Measurements from ENCODE around the gene ZNF385A. TPM values are rescaled to one million over a fixed set of nuclear protein-coding genes. Genes with fewer than 3 reads are reported as not detected.
"Not testable (repeated sequence)": the region's sequence is repeated elsewhere in the genome, so short reads cannot be mapped to it uniquely, and the experiment has no call there.

ZNF385A gene
- total RNA-seq, 1 donor from 2014 or later: 0.66 TPM

GRCh38 chr12:54358945-54359761 is 25.4 kb downstream of the ZNF385A start:
- intact Hi-C loops (cut with micrococcal nuclease): loop anchor here (1.0 to 2.0 kb wide), 12 partner anchors 9 to 632 kb away; partner anchors contain the start of genes CALCOCO1, CBX5, COPZ1 and HNRNPA1

GRCh38 chr12:54358191-54358944 is 26.2 kb downstream of the ZNF385A start:
- intact Hi-C loops (cut with micrococcal nuclease): loop anchor here (2.0 kb wide), 3 partner anchors 54 to 202 kb away; partner anchors contain the start of gene NCKAP1L

- intact Hi-C loops (cut with micrococcal nuclease): loop anchor here (2.0 kb wide), 3 partner anchors 55 to 203 kb away; partner anchors contain the start of gene NCKAP1L
Measured at GRCh38 chr12:54357506-54358190, 26.9 kb downstream of the ZNF385A start.

GRCh38 chr12:54356951-54357356 is 27.6 kb downstream of the ZNF385A start:
- intact Hi-C loops (cut with micrococcal nuclease): no loop called here

- intact Hi-C loops (cut with micrococcal nuclease): no loop called here
Measured at GRCh38 chr12:54356228-54356627, 28.3 kb downstream of the ZNF385A start.

GRCh38 chr12:54355104-54355815 is 29.3 kb downstream of the ZNF385A start:
- intact Hi-C loops (cut with micrococcal nuclease): no loop called here

GRCh38 chr12:54354271-54354670 is 30.3 kb downstream of the ZNF385A start:
- intact Hi-C loops (cut with micrococcal nuclease): not testable (repeated sequence)

- intact Hi-C loops (cut with micrococcal nuclease): no loop called here
Measured at GRCh38 chr12:54352891-54353874, 31.4 kb downstream of the ZNF385A start.

- intact Hi-C loops (cut with micrococcal nuclease): no loop called here
Measured at GRCh38 chr12:54352022-54352531, 32.5 kb downstream of the ZNF385A start.

- intact Hi-C loops (cut with micrococcal nuclease): no loop called here
Measured at GRCh38 chr12:54351341-54351740, 33.2 kb downstream of the ZNF385A start.

GRCh38 chr12:54350743-54351142 is 33.8 kb downstream of the ZNF385A start:
- intact Hi-C loops (cut with micrococcal nuclease): no loop called here

GRCh38 chr12:54349679-54350078 is 34.9 kb downstream of the ZNF385A start:
- intact Hi-C loops (cut with micrococcal nuclease): no loop called here

GRCh38 chr12:54349036-54349435 is 35.5 kb downstream of the ZNF385A start:
- intact Hi-C loops (cut with micrococcal nuclease): no loop called here

- intact Hi-C loops (cut with micrococcal nuclease): no loop called here
Measured at GRCh38 chr12:54341378-54342300, 42.9 kb downstream of the ZNF385A start.

- intact Hi-C loops (cut with micrococcal nuclease): no loop called here
Measured at GRCh38 chr12:54340846-54341245, 43.7 kb downstream of the ZNF385A start.

- intact Hi-C loops (cut with micrococcal nuclease): no loop called here
Measured at GRCh38 chr12:54338698-54339296, 45.7 kb downstream of the ZNF385A start.

GRCh38 chr12:54337854-54338650 is 46.5 kb downstream of the ZNF385A start:
- intact Hi-C loops (cut with micrococcal nuclease): no loop called here
